ENCODE results near the gene RAMP3.

- TF ChIP-seq CTCF (IDR thresholded peaks at IDR 0.05): no peak
- no peak for TF ChIP-seq POLR2A (IDR thresholded peaks at IDR 0.05)
These were observed 20.2 kb downstream of the RAMP3 start for GRCh38 chr7:45177801-45178200.
